Measurements from ENCODE around the gene DMRTC2. TPM values are rescaled to one million over a fixed set of nuclear protein-coding genes. Genes with fewer than 3 reads are reported as not detected.

Gene DMRTC2
- total RNA-seq, 3 donors from 2014 or later: not detected

DNA sequence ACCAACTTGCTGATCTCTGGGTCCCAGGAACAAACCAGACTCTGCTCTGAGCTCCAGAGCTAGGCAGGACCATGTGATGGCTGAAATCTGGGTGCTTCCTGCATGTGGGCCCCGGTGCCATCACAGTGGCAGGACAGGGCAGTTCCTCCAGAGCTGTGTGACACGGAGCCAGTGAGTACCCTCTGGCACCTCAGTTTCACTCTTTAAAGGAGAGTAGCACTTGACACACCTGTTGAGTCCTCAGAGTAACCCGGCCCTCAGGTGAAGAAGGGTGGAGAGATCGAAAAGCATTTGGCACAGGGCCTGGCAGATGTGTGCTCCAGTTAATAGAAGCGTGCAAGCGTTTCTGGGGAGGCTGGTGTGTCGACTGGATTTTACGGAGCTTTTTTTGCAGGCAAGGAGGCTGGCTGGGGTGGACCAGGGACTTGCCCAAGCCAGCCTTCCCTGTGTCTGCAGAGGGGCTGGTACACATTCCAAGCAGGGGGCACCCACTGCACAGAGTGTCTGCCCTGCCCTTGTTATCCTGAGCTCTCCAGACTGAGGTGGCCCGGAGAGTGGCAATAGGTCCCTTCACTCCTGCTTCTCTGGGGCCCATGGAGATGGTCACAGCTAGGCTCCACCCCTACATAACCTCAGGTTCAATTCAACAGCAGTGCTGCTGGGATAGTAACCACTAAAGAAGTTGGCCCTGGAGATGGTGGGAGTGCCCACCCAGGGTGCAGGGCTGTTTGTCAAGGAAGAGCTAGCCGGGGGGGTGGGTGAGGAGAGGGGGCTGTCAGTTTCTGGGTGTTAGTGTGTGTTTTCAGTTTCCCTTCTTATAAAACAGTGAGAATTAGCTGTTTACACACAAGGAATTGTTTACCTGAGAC lies 23.5 kb downstream of the DMRTC2 start:
- Histone ChIP-seq H3K36me3 (no peaks in the 10 kb centered on the region), H3K27me3 (no peaks in the 10 kb centered on the region), H3K4me3 (no peak overlapping the region), H3K9me3 (no peaks in the 10 kb centered on the region), H3K27ac (peak overlapping the region in 1 of 2 donors; percentile 19), H3K4me1 (peaks cover 7 to 11% of the 10 kb centered on the region in 2 donors)
- TF ChIP-seq CTCF (IDR thresholded peaks at IDR 0.05): no peak
- TF ChIP-seq POLR2AphosphoS5 (IDR thresholded peaks at IDR 0.05): no peak
- no peak for TF ChIP-seq POLR2A (IDR thresholded peaks at IDR 0.05)
- intact Hi-C loops (cut with DNase I; ENCODE audit: low total_unique reads): no loop called here
- DNase-seq (ENCODE audit: low spot score in 2 of 2): no peak

GRCh38 chr19:41868989-41869300 lies 24.1 kb downstream of the DMRTC2 start:
- H3K27ac ChIP-seq: no peak overlapping the region
- no peak overlapping the region for H3K4me3 ChIP-seq
- TF ChIP-seq POLR2AphosphoS5 (IDR thresholded peaks at IDR 0.05) (no peak), POLR2A (IDR thresholded peaks at IDR 0.05) (no peak), CTCF (IDR thresholded peaks at IDR 0.05) (no peak)
- H3K36me3 ChIP-seq: no peaks in the 10 kb centered on the region
- DNase-seq (ENCODE audit: low spot score in 2 of 2): no peak
- H3K4me1 ChIP-seq: peaks cover 7 to 11% of the 10 kb centered on the region in 2 donors
- no peaks in the 10 kb centered on the region for H3K9me3 ChIP-seq
- H3K27me3 ChIP-seq: no peaks in the 10 kb centered on the region
- intact Hi-C loops (cut with DNase I; ENCODE audit: low total_unique reads): no loop called here

- Histone ChIP-seq H3K9me3 (no peaks in the 10 kb centered on the region), H3K4me3 (no peak overlapping the region), H3K27me3 (no peaks in the 10 kb centered on the region), H3K27ac (no peak overlapping the region), H3K4me1 (peaks cover 2 to 11% of the 10 kb centered on the region in 2 donors), H3K36me3 (no peaks in the 10 kb centered on the region)
- TF ChIP-seq POLR2AphosphoS5 (IDR thresholded peaks at IDR 0.05) (no peak), CTCF (IDR thresholded peaks at IDR 0.05) (no peak), POLR2A (IDR thresholded peaks at IDR 0.05) (no peak)
- intact Hi-C loops (cut with DNase I; ENCODE audit: low total_unique reads): no loop called here
- no peak for DNase-seq (ENCODE audit: low spot score in 2 of 2)
Measured at GRCh38 chr19:41869374-41869955, 24.6 kb downstream of the DMRTC2 start.

- H3K4me3 ChIP-seq: no peak overlapping the region
- H3K9me3 ChIP-seq: no peaks in the 10 kb centered on the region
- no peak for TF ChIP-seq POLR2A (IDR thresholded peaks at IDR 0.05)
- TF ChIP-seq POLR2AphosphoS5 (IDR thresholded peaks at IDR 0.05): no peak
- TF ChIP-seq CTCF (IDR thresholded peaks at IDR 0.05): no peak
- H3K27ac ChIP-seq: peak overlapping the region in 1 of 2 donors; percentile 19
- no peak for DNase-seq (ENCODE audit: low spot score in 2 of 2)
- intact Hi-C loops (cut with DNase I; ENCODE audit: low total_unique reads): no loop called here
- H3K36me3 ChIP-seq: no peaks in the 10 kb centered on the region
- H3K4me1 ChIP-seq: peaks cover 0 to 11% of the 10 kb centered on the region in 2 donors
- H3K27me3 ChIP-seq: no peaks in the 10 kb centered on the region
Measured at GRCh38 chr19:41870401-41870873, 25.6 kb downstream of the DMRTC2 start.
